HG02610 (cell line): ENCODE results near the gene EDEM3.
"Not testable (repeated sequence)": the region's sequence is repeated elsewhere in the genome, so short reads cannot be mapped to it uniquely, and the experiment has no call there.

Experiments used
- ATAC-seq: cut with Tn5 transposase; IDR thresholded peaks from one replicate; pipeline ENCODE4 v1.9.1; 2021; ENCODE audit warnings: mild to moderate bottlenecking, moderate library complexity; ENCODE audit not compliant: unreplicated experiment

Gene EDEM3

DNA sequence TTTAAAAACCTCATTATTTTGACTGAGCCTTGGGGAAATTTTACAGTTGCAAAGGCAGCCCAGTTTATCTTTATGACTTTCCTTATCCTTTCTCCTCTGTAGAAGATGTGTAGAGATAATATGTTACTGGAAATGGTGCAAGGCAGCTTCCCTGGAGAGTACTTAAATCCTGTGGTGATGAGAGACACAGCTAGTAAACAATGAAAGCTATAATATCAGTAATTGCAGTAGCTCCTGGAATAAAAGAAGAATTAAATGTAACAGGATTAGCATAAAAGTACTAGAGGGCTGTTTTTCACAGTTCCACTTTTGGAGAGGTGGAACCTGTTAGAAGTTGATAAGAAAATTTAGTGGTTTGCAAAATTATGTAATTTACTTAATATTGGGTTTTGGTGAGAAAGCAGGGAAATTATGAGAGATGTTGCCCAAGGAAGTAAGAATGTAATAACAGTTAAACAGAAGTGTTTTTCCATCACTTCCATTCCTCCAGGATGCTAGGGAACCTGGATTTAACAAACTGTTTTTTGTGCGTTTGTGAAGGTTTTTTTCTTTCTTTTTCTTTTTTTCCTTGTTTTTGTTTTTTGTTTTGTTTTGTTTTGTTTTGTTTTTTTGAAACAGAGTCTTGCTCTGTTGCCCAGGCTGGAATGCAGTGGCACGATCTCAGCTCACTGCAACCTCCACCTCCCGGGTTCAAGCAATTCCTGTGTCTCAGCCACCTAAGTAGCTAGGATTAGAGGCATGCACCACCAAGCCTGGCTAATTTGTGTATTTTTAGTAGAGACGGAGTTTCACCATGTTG is 15.7 kb upstream of the EDEM3 start:
- ATAC-seq = no peak

DNA sequence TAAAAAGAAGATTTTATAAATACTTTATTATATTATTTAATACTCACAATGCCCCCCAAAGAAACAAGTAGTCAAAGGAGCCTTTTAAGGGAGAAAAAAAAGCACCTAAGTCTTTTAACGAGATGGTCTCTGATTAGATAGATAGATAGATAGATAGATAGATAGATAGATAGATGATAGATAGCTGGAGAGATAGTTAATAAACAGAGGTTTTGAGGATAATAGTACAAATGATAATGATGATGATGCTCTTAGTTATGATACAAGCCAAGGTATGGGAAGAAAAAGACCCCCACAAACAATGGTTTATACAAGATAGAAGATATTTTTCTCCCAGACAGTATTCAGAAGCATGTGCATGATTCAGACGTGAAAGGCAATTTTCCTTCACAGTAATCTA is 14.6 kb upstream of the EDEM3 start:
- no peak for ATAC-seq

DNA sequence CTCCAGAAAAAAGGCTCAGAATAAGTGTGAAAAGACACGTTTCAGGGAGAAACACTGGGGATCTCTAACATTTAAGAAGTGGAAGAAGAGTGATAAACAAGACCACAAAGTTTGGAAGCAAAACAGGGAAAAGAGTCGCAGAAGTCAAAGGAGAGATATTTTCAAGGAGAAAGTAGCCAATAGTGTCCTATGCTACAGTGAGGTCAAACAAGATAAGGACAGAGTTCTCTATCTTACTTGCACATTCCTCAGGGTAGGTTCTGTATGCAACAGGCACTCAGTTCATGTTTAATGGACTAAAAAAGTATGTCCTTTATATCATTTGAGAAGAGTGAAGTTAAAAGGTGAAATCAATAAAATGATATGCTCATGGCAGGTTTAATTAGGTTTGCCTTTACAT is 13.8 kb upstream of the EDEM3 start:
- ATAC-seq = no peak

DNA sequence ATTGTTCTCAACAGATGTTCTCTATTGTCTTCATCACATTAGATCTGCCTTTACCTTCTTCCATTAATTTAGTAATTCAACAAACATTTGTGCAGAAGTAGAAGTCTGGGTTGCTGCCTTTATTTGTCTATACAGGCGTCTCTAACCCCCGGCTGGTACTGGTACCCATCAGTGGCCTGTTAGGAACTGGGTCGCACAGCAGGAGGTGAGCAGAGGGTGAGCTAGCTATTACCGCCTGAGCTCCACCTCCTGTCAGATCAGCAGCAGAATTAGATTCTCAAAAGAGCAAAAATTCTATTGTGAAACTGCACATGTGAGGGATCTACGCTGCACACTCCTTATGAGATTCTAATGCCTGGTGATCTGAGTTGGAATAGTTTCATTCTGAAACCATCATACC is 12.9 kb upstream of the EDEM3 start:
- ATAC-seq = no peak

DNA sequence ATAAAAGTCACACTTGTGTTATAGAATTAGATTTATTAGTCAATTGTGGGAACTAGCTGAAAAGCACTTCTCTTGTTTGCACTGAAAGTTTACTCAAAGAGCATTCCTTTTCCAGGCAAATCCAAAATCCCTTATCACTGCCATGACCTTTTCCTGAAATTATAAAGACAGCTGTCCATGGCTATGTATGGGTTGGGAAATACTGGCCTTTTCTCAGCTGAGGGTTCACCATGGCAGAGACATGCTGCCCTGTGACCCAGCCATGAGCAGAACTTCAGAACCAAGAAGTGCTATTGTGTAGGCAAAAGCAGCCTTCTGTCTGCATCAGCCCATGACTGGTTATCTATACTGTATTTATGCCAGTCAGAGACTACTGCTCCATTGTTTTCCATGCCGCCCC is 9.8 kb upstream of the EDEM3 start:
- ATAC-seq = no peak

DNA sequence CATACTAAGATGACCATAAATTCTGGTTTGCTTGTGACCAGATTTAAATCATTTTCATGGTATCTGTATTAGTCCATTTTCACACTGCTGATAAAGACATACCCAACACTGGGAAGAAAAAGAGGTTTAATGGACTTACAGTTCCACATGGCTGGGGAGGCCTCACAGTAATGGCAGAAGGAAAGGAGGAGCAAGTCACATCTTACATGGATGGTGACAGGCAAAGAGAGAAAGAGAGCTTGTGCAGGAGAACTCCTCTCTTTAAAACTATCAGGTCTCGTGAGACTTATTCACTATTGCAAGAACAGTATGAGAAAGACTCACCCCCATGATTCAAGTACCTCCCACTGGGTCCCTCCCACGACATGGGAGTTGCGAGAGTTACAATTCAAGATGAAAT is 8.9 kb upstream of the EDEM3 start:
- not testable (repeated sequence) for ATAC-seq

DNA sequence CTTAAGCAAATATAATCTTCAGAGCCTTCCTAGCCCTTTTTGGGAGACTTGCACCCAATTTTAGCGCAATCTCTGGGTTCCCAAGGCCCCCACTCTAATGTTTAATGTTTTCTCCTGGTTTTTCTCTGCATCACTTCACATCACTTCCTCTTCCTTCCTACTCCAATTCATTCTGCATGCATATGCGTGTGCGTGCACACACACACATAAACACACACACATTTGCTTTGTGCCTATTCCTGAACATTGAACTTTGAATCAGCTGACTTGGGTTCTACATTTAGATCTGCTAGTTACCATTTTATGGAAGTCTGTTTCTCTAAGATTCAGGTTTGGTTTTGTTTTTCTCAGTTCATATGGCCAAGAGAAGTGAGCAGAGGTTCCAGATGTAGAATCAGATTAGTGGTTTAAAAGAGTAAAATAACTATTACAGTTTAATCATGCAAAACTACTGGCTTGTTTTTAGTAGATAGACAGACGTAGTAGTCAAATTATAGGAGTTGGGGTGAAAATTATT is 7.4 kb upstream of the EDEM3 start:
- no peak for ATAC-seq

DNA sequence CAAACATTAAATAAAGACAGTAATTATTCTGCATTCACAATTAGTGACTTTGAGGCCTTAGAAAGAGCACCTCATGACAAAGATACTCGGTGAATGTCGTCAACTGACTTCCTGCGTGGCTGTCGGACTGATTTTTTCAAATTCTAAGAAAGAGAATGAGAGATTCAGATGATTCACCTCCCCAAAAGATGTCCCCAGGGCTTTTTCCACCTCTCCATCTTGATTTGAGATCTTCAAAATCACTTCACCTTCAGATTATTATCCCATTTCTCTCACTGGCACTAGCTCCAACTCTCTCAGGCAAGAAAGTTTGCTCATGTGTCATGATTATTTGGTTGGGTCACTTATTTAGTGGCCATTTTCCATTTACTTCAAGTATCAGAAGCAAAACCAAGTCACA is 5.0 kb upstream of the EDEM3 start:
- ATAC-seq = no peak

DNA sequence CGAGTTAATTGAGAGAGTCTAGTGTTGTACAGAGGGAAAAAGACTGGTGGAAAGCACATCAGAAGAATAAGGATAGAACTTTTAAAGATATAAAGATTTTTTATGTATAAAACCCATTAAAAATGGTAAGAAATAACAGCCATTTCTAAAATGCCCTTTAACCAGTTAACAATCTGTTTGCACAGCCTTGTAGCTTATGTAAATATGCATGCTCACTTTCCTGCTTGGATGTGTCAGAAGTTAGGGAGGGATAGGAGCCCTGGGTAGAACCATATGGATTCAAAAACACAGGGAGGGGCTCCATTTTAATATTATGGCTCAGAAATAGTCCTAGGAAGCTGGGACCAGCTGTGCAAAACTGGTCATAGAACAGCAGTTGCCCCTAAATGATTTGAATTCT is 4.5 kb upstream of the EDEM3 start:
- ATAC-seq = no peak

DNA sequence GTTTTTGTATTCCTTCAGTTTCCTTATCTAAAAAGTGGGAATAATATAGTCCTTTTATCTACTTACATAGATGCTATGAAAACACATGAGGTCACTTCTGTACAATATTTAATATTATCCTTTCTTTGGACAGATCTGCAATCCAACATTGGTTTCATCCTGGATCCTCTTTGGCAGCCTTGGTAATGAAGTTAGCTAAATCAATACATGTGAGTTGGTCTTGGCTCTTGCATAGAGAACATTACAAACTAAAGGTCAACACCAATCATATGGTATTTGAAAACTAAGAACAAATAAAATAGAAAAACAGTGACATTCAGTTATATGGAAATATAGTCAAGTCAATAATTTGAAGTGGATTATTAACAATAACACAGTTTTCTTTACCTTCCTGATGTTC is 3.2 kb upstream of the EDEM3 start:
- no peak for ATAC-seq

DNA sequence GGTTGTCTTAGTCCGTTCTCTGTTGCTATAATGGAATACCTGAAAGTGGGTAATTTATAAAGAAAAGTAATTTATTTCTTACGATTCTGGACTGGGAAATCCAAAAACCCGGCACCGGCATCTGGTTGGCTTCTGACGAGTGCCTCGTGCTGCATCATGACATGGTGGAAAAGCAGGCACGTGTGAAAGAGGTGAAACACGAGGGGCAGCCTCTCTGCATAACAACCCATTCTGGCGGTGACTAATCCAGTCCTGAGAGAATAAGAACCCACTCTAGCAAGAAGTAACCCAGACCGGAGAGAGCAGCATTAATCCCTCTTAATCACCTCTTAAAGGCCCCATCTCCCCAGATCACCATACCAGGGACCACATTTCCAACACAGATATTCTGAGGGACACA is 2.7 kb upstream of the EDEM3 start:
- ATAC-seq = no peak

DNA sequence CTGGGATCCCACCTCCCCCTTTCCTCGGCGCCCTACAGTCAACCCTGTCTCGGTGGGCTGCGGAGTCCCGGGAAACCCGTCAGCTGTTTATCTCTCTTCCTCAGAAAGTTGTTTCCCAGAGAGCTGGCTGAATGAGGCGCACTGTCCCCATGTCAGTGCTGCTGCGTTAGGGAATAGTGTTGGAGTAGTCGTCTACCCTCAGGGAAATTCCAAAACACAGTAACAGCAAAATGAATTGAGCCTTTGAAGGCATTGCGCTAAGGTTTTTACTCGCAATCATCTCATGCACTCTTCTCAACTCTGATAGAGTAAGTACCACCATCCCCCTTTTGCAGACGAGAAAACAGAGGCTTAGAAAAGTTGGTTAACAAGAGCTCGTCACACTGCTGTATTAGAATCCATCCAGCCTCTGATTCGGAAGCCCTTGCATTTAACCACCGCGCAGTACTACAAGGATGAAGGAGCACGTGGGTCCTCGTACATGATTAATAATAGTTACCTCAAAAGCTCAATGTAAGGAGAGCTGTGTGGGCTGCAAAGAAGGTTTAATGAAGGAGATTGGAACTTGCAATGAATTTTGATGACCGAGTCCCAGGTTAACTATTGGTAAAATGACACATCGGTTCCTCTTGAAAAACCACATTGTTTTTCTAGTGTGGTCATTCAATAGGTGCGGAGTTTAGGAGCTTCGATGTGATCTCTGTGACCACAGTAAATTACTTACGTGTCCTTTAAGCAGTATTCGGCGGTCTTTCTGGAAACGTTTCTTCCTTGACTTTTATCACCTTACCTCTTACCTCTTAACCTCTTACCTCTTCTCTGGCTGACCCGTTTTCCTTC is 788 bp upstream of the EDEM3 start:
- ATAC-seq = peak; percentile 0

DNA sequence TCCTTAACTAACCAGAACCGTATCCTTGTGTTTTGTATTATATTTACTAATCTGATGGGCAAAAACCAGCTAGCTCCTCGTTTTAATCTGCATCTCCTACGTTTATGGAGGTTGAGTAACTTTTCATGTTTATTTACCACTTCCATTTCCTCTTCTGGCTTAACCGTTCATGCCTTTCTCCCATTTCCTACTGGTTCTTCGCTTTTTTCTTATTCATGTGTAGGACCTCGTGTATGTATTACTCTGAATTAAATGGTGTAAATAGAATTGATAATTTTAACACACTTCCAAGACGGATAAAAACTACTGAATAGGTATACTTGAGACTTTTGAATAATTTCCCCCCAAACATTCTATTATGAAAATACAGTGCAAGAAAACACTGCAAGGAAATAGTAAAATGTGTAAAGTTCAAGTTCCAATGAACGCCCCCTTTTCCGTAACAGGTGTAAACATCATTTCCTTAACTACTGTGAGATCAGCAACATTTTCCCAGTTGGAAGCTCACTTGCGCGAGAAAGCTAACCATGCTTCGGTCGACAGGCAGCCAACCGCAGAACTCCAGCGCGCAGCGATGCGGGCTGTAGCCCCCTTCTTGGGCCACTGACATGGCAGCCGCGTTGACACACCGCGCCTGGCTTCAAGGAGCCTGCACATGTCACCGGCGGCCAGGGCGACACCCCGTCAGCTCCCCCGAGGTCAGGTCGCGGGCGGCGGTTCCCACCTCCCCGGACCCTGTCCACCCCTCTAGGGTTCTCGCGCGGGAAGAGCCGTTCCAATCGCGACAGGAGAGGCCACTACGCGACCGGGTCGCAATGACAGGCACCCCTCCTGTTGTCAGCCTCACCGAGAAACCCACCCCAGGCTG is 816 bp downstream of the EDEM3 start:
- ATAC-seq = peak; percentile 9

DNA sequence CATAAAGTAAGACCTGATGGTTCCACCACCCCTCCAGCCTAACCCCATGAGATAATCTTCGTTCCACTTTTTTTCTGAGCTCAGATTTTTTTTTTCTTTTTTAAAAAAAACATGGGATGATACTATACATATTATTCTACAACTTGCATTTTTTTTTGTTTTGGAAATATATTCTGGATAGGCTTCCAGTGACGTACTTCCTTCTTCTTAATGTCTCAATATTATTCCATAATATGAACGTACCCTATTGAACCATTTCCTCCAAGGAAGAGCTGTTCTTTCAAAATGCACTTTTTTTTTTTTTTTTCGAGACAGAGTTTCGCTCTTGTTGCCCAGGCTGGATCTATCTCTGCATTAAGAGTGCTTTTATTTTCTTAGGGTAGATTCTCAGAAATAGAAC is 1.5 kb downstream of the EDEM3 start:
- no peak for ATAC-seq

DNA sequence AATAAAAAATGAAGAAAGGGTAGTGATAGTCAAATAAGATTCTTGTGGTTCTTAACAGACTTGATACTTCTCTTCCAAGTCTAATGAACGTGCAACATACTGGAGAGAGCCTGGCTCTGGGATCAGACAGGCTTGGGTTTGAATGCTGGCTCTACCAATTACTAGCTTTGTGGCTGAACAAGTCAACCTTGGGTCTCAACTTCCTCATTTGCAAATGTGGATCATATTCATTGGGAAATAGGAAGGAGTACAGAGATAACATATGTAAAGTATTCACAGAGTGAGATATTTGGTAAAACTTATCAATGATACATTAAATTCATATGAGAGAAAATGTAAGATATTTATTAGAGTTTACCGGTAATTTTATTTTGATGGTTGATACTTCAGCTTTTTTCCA is 2.0 kb downstream of the EDEM3 start:
- no peak for ATAC-seq

DNA sequence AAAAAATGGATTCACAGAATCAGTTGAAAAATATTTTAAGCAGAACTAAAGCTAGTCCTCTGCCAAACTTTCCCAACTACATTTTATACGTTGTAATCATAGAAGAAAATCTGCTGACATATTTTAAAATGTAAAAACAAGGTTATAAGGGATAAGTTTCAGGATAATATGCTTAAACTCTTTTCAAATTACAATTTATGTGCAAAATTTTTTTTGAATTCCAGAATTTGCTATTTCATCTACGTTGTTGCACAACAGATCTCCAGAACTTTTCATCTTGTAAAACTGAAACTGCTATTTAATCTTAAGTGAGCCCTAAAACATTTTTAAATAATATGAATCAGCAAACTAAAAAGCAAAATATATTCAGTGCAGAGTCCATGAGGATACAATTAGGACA is 5.9 kb downstream of the EDEM3 start:
- no peak for ATAC-seq

DNA sequence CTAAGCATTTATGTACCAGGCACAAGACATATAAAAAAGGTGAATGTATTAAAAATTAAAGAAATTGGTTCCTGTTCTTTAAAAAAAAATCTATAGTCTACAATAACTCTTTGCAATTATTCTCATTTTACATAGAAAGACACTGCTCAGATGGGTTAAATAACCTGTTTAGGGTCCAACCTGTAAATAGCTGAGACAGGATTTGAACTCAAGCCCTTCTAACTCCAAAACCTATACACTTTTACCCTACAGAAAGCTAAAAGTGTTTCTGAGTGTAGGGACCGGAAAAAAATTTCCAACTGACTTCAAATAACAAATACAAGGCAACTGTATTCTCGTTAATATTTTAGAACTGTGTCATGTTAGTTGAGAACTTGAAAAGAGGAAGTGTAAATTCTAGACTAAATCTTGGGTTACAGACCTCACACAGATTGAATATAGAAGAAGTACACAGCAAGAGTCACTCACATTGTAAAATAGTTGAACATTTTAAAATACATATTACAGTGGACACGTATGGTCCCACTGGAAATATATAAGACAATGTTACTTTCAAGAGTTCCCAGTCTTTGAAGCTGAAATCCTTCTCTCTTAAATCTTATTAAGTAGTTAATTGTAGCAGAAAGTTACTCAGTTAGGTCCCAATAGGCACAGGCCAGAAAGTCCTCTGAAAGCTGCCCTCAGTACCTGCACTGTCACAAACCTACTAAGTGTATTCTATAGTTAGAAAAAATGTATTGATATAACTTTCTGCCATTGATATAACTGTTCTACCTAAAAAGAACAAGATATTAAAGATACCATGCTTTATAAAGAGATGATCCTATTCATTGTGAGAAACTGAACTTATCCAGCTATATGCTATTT is 7.3 kb downstream of the EDEM3 start:
- peak; percentile 69 for ATAC-seq

DNA sequence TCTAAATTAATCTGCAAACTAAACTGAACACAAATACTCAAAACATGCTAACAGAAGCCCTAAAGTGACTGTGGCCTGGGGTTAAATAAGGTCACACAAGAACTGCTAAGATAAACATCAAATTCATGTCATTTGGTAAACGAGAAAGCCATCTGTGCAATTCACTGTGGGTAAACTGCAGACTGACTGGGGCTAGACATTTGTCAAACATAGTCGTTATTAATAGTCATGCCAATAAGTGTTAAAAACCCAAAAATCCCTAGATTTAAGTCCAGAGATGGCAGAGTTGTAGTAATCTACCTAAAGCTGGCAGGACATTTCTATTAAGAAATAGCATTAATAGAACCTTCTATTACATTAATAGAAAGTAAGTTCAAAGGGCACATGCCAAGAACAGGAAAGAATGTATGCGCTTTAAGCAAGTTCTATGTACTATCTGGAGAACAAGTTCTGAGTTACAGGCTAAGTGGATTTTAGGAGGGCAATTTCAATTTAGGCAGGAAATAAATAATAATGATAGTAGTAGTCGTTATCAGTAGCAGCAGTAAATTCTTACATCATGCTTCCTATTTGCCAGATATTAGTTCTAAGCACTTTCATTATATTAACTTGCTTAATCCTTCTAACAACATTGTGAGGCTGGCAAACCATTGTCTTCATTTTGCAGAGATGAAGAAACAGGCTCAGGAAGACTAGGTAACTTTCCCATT is 8.6 kb downstream of the EDEM3 start:
- ATAC-seq = peak; percentile 35

DNA sequence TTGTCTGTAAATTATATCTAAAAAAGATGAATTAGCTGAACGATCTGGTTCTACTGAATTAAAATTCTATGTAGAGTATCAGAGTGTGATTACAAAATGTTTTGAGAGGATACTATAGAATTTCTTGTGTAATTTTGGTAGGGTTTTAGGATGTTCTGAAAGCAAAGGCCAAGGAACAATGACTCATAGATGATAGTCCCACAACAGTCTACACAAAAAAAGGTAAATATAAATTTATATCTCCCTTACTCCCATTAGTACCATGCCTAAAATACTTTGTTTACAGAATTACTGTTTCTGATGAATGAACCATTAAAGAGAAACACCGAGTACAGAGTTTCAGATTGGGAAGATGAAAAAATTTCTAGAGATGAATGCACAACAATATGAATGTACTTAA is 9.5 kb downstream of the EDEM3 start:
- ATAC-seq = no peak
